Measurements from ENCODE around the gene CRADD.
A peak's percentile ranks its signal among the peaks of the same experiment; 100 is the strongest.
"Not testable (repeated sequence)": the region's sequence is repeated elsewhere in the genome, so short reads cannot be mapped to it uniquely, and the experiment has no call there.

CRADD gene

GRCh38 chr12:93788853-93789252 lies 111.7 kb downstream of the CRADD start:
- no peak for DNase-seq

- DNase-seq, result no peak
Measured at GRCh38 chr12:93789767-93790166, 112.6 kb downstream of the CRADD start.

GRCh38 chr12:93790472-93791152 lies 113.4 kb downstream of the CRADD start:
- DNase-seq, result peak; percentile 16

GRCh38 chr12:93793007-93793406 lies 115.8 kb downstream of the CRADD start:
- no peak for DNase-seq

GRCh38 chr12:93793983-93794382 lies 116.8 kb downstream of the CRADD start:
- DNase-seq, result no peak

GRCh38 chr12:93794738-93795137 lies 117.6 kb downstream of the CRADD start:
- DNase-seq, result no peak

GRCh38 chr12:93795352-93795751 lies 118.2 kb downstream of the CRADD start:
- DNase-seq, result no peak

- no peak for DNase-seq
Measured at GRCh38 chr12:93796729-93797128, 119.6 kb downstream of the CRADD start.

GRCh38 chr12:93798279-93799151 lies 121.3 kb downstream of the CRADD start:
- DNase-seq, result no peak

GRCh38 chr12:93801666-93802065 lies 124.5 kb downstream of the CRADD start:
- DNase-seq, result not testable (repeated sequence)

- no peak for DNase-seq
Measured at GRCh38 chr12:93802293-93802692, 125.1 kb downstream of the CRADD start.

- DNase-seq, result no peak
Measured at GRCh38 chr12:93802698-93803423, 125.7 kb downstream of the CRADD start.

GRCh38 chr12:93803424-93803807 lies 126.2 kb downstream of the CRADD start:
- no peak for DNase-seq

- no peak for DNase-seq
Measured at GRCh38 chr12:93804392-93805179, 127.4 kb downstream of the CRADD start.

- DNase-seq, result no peak
Measured at GRCh38 chr12:93805736-93806141, 128.6 kb downstream of the CRADD start.

GRCh38 chr12:93807354-93807753 lies 130.2 kb downstream of the CRADD start:
- DNase-seq, result no peak

- DNase-seq, result no peak
Measured at GRCh38 chr12:93808169-93808899, 131.2 kb downstream of the CRADD start.

- no peak for DNase-seq
Measured at GRCh38 chr12:93812626-93813025, 135.5 kb downstream of the CRADD start.

GRCh38 chr12:93813186-93813585 lies 136.0 kb downstream of the CRADD start:
- DNase-seq, result no peak

GRCh38 chr12:93813972-93814821 lies 137.0 kb downstream of the CRADD start:
- DNase-seq, result no peak

- no peak for DNase-seq
Measured at GRCh38 chr12:93818488-93819049, 141.4 kb downstream of the CRADD start.
